ENCODE measurements around the gene MAN1C1.
A peak's percentile ranks its signal among the peaks of the same experiment; 100 is the strongest.

MAN1C1 gene

DNA sequence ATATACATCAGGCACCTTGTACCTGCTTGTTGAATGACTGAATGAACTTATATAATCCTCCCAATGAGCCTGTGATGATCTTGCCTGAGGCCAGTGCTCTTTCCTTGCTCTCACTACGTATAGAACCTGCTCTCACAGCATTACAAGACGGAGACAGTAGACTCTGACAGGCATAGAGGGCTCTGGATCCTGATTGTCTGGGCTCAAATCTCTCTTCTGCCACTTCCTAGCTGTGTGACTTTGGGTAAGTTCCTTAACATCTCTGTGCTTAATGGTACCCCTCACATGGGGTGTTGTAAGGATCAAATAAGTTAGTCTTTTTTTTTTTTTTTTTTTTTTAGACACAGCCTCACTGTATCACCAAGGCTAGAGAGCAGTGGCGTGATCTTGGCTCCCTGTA is 4.2 kb upstream of the MAN1C1 start:
- H3K4me3 ChIP-seq (ENCODE audit: low read depth, low read length), result no peak overlapping the region

DNA sequence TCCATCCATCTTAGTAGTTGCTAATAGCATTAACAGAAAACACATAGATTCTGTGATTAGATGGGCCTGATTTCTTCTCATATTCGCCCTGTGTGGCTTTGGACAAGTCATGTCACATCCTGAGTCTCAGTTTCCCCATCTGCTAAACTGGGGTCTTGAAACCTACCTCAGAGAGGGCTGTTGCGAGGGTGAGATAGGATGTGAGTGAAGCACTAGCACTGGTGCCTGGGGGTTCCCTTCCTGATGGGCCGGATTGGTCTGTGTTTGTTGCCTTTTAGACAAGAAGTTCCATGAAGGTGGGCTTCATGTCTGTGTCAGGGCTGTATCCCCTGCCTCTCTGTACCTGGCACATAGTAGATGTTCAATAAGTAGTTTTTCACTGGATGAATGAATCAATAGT is 3.5 kb upstream of the MAN1C1 start:
- no peak overlapping the region for H3K4me3 ChIP-seq (ENCODE audit: low read depth, low read length)

DNA sequence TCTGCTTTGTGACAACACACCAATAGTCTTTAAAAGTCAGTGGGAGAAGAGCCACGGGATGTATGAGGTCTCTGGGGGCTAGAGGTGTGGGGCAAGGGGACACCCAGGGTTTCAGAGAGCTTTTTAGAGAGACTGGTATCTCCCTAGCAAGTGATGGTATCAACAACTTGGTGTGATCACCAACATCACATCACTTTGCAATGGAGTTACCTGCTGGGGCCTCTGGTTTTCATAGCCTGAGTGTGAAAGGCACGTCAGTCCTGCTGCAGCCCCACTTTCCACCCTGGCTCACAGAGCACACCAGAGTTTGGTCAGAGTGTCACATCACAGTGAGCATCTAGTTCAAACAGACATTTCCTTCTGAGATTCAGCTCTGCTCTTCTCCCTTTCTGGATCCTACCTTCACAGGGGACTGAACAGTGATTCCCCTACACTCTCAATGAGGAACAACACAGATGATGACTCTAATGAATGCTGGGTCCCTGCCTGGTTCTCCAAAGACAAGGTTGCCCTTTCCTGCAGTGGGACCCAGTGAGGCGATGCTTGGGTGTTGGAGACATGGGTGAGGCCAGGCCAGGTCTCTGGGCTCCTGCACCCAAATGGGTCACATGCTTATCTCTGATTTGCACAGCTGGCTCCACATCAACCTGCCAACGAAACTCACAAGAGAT is 2.0 kb upstream of the MAN1C1 start:
- H3K4me3 ChIP-seq (ENCODE audit: low read depth, low read length), result no peak overlapping the region

DNA sequence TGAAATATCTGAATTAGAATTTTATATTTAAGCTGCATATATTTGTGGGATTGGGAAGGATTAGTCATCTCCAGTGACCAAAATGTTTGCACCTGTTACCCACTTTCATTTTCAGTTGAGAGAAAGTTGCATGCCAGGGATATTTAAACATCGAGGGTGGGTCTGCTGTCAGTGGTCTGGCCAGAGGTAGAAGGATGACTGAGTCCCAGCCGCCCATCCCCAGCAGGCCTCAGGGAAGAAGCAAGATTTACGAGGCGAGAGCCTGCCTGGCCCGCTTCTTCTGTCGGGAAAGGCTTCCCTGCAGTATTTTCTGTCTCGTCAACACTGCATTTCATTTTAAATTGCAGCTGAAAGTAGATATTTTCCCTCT is 1.4 kb upstream of the MAN1C1 start:
- no peak overlapping the region for H3K4me3 ChIP-seq (ENCODE audit: low read depth, low read length)

DNA sequence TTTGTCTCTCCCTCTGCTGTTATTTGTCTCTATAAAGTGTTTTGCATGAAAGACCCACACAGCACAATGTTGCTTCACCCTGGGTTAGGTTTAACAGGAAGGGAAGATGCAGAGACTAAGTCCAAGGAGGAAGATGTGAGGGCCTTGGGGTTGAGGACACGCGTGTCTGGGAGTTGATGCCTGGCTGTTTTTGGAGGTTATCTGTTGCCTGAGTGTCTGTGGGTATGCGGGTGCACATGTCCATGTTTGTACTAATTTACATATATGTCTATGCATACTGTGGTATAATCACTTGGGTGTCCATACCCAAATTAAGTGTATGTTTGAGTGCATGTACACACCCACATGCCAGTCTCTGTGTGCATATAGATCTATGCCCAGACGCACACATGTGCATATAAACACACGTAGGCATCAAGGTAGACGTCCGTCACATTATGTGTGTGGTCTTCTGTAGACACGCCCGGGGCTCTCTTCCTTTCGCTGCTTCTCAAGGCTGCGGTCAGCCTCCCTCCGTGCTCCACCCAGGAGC is 962 bp upstream of the MAN1C1 start:
- H3K4me3 ChIP-seq (ENCODE audit: low read depth, low read length), result peak overlapping the region; percentile 45

DNA sequence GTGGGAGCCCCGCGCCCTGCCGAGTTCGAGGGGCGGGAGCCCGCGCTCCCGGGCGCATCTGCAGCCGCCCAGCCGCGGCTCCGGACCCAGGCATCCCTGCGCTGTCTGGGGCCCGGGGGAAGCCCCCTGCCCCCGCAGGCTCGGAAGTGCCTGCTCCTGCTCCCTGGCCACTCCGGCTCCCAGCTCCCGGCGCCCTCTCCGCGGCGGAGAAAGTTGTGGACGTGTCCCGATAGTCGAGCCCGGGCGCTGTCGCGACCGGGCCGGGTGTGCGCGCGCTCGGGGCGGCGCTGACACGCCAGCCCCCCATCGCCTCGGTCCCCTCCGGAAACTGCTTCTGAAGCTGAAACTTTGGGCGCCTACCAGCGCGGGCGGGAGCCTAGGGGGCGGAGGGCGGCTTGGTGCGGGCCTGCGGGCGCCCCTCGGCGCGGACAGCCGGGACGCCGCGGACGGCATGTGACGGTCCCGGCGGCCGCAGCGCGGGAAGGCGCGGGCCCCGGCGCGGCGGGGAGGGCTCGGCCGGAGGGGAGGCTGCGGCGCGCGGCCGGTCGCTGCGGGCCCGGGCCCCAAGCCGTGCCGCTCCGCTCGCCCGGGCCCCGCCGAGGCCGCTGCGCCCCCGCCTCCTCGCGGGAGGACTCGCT is 515 bp downstream of the MAN1C1 start:
- H3K4me3 ChIP-seq (ENCODE audit: low read depth, low read length), result peak overlapping the region; percentile 49

DNA sequence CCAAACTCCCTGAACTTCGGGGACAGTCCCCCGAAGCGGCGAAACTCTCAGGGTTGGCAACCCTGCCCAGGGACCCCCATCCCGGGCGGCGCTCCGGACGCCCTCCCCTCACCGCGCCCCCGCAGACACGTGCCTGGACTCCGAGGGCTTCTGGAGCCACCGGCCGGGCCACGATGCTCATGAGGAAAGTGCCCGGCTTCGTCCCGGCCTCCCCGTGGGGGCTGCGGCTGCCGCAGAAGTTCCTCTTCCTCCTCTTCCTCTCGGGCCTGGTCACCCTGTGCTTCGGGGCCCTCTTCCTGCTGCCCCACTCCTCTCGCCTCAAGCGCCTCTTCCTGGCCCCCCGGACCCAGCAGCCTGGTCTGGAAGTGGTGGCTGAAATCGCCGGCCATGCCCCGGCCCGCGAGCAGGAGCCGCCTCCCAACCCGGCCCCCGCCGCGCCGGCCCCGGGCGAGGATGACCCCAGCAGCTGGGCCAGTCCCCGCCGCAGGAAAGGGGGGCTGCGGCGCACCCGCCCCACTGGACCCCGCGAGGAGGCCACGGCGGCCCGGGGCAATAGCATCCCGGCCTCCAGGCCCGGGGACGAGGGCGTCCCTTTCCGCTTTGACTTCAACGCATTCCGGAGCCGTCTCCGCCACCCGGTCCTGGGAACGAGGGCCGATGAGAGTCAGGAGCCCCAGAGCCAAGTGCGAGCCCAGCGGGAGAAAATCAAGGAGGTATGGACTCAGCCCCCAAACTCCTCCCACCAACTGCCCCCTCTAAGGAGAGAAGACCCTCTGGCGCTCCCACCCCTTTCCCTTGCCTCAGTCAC is 1.2 kb downstream of the MAN1C1 start:
- peak overlapping the region; percentile 30 for H3K4me3 ChIP-seq (ENCODE audit: low read depth, low read length)

DNA sequence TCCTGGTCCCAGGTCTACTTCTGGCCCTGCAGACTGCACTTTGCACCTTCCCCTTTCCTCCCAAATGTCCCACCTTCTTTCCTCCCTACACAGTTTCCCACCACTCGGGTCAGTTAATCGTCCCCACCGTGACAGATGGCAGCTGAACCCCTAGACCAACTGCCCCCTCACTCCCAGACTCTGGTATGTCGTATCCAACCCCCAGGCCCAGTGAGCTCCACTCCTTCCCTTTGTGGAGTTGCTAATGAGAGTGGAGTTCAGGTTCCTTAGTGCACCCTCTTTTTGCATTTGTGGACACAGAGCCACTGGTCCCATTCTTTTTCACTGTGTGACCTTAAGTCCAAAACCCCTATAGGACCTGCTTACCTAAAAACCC is 1.8 kb downstream of the MAN1C1 start:
- H3K4me3 ChIP-seq (ENCODE audit: low read depth, low read length), result peak overlapping the region; percentile 30

DNA sequence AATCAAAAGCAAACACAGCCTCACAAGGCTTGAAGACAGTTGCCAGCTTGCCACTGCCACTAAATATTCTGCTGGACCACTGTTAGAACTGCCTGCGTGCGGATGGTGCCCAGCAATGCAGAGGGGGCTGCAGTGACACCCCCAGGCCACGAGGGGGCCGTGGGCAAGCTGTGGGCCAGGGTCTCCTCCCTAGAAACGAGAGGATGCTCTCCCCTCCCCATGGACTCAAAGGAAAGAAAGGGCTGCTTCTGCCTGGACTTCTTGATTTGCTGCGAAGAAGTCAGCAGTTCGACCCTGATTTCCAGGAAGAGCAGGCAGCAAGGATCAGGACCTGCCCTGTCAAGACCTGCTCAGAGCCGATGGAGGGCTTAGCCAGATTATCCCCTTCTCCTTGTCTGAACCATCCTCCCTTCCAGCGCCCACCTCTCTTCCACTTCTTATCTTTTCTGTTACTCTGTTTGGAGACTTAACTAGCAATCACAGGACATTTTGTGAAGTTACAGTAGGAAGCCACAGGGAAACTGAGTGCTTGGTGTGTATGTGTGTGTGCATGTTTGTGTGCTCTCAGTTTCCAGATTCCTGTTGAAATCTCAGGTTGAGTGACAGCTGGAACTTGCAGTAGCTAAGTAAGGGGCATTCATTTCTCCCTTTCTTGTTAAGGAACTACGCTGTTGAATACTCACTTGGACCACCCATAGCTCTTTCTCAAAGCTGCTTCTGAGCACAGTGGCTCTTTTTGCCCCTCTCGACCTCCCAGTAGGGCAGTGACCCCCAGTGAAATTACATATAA is 2.7 kb downstream of the MAN1C1 start:
- H3K4me3 ChIP-seq (ENCODE audit: low read depth, low read length), result no peak overlapping the region

DNA sequence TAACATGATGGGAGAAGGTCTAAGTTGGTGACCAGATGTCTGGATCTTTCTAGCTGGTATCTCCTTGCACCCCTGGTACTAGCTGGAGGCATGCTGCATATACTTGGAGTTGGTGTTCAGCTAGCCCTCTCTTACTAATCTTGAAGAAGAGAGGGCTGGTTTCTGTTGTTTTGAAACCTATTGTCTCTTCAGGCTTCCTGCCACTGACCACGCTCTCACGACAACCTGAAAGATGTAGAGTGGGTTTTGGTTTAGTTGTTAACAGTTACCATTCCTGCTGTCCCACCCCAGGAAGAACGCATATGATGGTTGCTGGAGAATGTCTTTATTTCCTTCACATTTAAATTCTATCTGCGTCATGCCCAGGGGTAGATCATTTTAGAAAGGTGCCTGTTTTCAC is 3.6 kb downstream of the MAN1C1 start:
- no peak overlapping the region for H3K4me3 ChIP-seq (ENCODE audit: low read depth, low read length)

DNA sequence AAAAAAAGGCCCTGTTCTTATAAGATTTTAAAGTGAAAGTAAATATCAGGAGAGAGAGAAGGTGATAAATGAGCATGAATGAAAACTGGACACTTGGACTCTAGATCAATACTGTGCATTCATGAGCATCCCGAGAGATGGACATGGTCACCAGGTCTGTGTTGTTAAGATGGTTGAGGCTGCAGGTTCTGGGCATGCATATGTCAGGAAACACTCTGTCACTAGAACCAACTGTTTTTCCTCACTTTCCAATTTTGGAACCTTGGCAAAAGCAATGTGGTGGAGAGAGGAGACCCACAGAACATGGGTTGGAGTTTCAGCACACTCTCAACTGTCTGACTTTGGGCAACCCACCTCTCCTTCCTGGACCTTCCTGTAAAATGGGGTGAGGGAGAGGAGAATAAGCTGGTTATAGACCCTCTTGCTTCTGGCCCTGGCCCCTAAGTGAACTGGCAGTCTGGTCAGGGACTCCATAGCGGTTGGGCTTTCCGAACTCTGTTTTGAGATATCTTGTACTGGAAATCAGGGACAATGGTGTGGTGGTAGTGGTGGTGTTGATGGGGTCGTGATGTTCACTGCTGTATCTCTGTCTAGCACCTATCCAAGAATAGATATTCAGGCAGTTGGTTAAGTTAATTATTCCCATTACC is 4.2 kb downstream of the MAN1C1 start:
- H3K4me3 ChIP-seq (ENCODE audit: low read depth, low read length), result no peak overlapping the region

DNA sequence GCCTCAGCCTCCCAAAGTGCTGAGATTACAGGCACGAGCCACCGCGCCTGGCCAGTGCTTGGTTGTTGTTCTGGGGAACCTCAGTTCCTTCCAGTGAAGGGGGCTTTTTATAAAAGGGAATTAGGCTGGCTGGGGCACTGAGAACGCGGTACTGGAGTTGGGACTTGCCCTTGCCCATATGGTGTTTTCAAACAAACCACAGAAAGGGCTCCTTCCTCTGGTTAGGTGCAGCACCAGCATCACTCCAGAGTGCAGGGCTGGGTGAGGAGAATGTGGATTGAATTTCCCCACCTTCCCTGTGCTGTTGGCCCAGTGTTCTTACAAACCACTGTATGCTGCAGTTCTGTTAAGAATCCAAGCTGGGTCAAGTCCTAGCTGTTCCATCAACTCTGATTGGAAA is 5.3 kb downstream of the MAN1C1 start:
- no peak overlapping the region for H3K4me3 ChIP-seq (ENCODE audit: low read depth, low read length)

DNA sequence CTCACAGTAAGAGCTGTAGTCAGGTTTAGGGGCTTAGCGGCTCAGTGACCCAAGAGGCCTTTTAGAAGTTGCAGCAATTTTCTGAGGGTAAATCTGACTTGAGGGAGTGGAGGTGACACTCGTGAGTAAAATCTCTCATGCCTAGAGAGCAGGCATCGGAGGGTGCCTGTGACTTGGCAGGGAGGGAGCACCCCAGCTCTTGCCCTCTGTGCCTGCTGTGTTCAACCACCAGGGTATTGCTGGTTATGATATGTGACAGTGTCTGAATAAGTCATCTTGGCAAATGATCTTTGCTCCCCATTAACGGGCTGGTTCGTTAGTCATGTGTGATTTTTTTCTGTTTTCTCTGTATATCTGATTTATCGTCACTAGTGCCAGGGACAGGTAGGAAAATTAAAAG is 5.9 kb downstream of the MAN1C1 start:
- no peak overlapping the region for H3K4me3 ChIP-seq (ENCODE audit: low read depth, low read length)

DNA sequence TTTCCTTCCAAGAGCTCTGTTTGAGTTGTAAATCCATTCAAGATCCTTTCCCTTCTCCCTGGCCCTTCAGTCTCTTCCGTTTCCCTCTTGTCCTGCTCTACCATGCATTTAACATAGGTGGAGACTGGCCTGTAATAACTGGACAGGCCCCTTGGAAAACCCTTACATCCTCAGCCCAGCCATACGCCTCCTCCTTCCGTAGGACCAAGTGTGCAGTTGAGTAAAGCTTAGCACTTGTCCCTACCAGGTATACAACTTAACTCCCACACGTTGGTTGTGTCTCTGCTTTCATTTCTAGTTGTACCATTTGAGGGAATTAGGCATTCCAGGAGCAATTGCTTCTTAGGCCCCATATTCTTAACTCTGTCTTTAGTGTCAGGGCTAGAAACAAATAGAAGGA is 6.4 kb downstream of the MAN1C1 start:
- no peak overlapping the region for H3K4me3 ChIP-seq (ENCODE audit: low read depth, low read length)

DNA sequence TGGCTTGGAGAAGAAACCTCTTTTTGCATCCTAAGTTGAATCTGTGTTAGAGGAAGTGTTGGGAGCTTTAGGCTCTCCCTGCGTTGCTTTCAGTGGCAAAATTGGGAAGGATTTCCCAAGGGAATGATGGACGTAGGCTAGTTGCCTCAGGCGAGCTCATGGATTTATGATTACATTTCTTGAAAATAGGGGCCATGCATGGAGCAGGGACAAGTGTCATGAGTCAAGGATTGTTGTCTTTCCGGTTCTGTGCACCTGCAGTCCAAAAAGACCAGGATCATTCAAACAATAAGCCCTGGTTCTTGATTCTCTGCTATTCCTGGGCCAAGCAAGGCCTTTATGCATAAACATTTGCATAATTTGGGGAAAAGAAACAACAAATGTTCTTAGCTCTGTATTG is 7.1 kb downstream of the MAN1C1 start:
- H3K4me3 ChIP-seq (ENCODE audit: low read depth, low read length), result no peak overlapping the region

DNA sequence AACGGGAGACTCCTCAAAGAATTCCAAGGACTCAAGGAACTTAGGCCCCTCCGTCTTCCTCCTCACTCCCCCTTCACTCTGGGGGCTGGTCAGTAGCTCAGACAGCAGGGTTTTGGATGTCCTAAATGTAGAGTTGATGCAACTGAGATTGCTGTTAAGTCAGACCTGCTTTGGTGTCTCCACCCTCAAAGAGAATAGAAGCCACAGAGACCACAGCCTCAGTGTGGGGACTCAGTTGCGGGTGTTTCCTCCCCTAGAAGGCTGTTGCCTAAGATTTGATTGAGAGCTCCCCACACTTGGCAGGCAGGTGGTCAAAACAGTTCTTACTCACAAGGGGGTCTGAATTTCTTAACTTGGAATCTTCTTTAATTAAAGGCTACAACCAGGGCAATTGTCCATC is 7.6 kb downstream of the MAN1C1 start:
- no peak overlapping the region for H3K4me3 ChIP-seq (ENCODE audit: low read depth, low read length)

DNA sequence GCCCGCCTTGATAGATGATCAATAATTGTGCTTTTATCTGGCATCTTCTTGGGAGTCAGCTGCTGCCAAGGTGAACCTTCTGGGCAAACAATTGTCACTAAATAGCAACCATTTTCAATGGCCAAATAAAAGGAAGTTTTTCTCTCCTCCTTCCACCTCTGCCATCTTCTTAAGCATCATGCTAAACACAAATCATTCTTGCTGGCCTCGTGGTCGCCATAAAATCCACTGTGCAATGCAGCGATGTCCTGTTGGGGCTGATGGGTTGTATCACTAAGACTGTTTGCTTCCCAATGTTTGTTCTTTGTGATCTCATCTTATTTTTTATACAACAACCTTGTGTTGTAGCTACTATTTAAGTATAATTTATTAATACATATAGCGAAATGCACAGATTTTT is 8.0 kb downstream of the MAN1C1 start:
- no peak overlapping the region for H3K4me3 ChIP-seq (ENCODE audit: low read depth, low read length)

DNA sequence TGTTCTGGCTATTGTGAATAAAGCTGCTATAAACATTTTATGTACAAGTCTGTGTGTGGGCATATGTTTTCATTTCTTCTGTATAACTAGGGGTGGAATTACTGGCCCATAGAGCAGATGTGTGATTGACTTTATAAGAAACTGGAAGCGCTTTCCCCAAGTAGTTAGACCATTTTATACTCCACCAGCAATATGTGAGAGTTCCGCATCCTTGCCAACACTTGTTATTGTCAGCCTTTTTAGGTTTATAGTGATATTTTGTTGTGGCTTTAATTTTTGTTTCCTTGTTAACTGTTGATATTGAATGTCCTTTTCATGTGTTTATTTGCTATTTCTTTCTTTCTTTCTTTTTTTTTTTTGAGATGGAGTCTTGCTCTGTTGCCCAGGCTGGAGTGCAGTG is 9.4 kb downstream of the MAN1C1 start:
- H3K4me3 ChIP-seq (ENCODE audit: low read depth, low read length), result no peak overlapping the region

DNA sequence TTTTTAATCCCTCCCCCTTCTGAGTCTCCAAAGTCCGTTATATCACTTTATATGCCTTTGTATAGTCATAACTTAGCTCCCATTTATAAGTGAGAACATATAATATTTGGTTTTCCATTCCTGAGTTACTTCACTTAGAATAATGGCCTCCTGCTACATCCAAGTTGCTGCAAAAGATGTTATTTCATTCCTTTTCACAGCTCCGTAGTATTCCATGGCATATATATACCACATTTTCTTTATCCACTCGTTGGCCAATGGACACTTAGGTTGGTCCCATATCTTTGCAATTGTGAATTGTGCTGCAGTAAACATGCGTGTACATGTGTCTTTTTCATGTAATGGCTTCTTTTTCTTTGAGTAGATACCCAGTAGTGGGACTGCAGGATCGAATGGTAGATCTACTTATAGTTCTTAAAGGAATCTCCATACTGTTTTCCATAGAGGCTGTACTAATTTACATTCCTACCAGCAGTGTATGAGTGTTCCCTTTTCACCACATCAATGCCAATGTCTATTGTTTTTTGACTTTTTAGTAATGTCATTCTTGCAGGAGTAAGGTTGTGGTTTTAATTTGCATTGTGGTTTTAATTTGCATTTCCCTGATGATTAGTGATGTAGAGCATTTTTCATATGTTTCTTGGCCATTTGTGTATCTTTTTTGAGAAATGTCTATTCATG is 12.3 kb downstream of the MAN1C1 start:
- no peak overlapping the region for H3K4me3 ChIP-seq (ENCODE audit: low read depth, low read length)

DNA sequence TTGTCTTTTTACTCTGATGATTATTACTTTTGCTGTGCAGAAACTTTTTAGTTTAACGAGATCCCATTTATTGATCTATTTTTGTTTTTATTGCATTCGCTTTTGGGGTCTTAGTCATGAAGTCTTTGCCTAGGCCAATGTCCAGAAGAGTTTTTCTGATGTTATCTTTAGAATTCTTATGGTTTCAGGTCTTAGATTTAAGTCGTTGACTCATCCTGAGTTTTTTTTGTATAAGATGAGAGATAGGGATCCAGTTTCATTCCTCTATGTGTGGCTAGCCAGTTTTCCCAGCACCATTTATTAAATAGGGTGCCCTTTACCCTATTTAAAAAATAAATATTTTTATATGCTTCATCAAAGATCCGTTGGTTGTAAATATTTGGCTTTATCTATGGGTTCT is 13.2 kb downstream of the MAN1C1 start:
- H3K4me3 ChIP-seq (ENCODE audit: low read depth, low read length), result no peak overlapping the region
